ENCODE data around the gene C1orf35.
"Not testable (repeated sequence)": the region's sequence is repeated elsewhere in the genome, so short reads cannot be mapped to it uniquely, and the experiment has no call there.

Gene C1orf35

DNA sequence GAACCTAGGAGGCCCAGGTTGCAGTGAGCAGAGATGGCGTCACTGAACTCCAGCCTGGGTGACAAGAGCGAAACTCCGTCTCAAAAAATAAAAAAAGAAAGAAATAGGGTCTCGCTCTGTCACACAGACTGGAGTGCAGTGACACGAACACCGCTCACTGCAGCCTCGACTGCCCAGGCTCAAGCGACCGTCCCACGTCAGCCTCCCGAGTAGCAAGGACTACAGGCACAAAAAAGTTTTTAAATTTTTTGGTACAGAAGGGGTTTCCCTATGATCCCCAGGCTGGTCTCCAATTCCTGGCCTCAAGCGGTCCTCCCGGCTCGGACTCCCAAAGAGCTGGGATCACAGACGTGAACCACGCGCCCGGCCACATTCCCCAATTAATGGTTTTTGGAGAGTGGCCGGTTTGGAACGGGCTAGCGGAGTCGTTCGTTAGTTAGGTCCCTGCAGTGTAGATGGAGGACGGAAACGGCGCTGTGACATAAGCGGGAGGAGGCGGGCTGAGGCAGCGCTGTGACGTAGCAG lies 36.3 kb upstream of the C1orf35 start:
- TF ChIP-seq JUND (IDR thresholded peaks at IDR 0.05; ENCODE audit: low read depth): no peak
- in situ Hi-C loops (cut with HindIII; ENCODE audit: low pct_unique_long_range_greater_than_20kb, low sequenced_read_pairs): no loop called here
- DNase-seq (ENCODE audit: low read depth in 1 of 2, low spot score in 1 of 2): no peak

DNA sequence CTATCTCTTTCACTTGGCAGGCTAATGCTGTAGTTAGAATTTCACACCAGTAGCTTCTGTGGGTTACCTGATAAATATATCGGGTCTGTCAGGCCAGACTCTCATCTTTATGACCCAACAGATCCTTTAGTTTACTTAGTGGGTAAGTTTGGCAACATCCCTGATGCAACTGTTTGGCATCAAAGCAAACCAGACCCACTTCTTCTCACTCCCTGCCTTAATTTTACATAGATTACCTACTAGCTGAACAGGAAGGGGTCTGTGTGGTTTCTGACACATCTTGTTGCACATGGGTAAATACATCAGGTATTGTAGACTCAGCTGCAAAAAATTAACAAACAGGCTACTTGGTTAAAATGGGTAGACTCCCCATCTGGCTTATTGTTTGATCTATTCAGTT lies 33.8 kb upstream of the C1orf35 start:
- no peak for TF ChIP-seq JUND (IDR thresholded peaks at IDR 0.05; ENCODE audit: low read depth)
- in situ Hi-C loops (cut with HindIII; ENCODE audit: low pct_unique_long_range_greater_than_20kb, low sequenced_read_pairs): no loop called here
- no peak for DNase-seq (ENCODE audit: low read depth in 1 of 2, low spot score in 1 of 2)

DNA sequence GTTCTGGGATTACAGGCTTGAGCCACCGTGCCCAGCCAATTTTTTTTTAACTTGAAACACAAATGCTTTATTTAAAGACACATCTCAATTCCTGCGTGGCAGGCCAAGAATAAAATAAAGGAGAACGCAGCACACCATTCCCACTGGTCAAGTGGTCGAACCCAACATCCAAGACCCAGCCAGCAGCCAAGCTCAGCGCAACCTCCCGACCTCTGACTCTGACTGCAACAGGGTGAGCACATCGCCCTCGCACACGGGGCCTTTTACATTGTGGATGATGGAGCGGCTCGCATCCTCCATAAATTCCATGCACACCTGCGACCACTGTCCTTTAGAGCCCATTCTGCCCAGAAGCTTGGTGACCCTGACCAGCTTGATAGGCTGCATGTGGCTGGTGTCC lies 31.5 kb upstream of the C1orf35 start:
- in situ Hi-C loops (cut with HindIII; ENCODE audit: low pct_unique_long_range_greater_than_20kb, low sequenced_read_pairs): no loop called here
- DNase-seq (ENCODE audit: low read depth in 1 of 2, low spot score in 1 of 2): no peak
- no peak for TF ChIP-seq JUND (IDR thresholded peaks at IDR 0.05; ENCODE audit: low read depth)

DNA sequence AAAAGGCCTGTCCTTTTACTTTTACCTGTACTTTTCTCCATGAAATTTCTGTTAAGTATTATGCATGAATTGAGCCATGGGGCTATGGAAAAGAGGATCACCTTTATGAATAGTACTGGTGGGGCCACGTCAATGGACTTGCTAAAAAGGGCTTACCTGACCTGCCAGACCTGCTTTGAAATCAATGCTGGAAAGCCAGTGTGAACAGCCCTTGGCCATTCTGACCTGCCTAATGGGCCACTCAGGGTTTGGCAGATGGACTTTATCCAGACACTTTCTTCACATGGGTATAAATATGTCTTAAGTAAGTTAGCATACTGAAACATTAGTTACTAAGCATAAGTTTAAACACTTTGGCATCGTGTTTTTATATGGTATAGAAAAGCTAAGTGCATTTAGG lies 28.6 kb upstream of the C1orf35 start:
- DNase-seq (ENCODE audit: low read depth in 1 of 2, low spot score in 1 of 2): peak in 1 of 2 experiments; percentile 47
- in situ Hi-C loops (cut with HindIII; ENCODE audit: low pct_unique_long_range_greater_than_20kb, low sequenced_read_pairs): no loop called here
- no peak for TF ChIP-seq JUND (IDR thresholded peaks at IDR 0.05; ENCODE audit: low read depth)

DNA sequence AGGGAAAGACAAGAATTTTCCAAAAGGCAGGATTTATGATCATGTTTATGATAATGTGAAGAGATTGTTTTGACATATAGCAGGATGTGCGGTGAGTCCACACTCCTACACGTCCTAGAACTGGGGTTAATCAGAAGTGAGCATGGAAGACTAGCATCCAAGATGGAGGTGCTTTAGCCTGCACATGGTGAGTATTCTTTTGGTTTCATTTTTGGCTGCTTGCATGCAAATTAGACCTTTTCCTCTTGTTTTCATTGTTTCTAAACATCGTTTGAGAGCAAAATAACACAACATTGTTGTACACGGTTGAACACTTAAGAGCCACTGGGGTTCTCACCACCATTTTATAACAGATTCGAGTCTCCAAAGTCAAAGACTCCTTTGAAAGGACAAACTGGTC lies 22.1 kb upstream of the C1orf35 start:
- TF ChIP-seq JUND (IDR thresholded peaks at IDR 0.05; ENCODE audit: low read depth): no peak
- in situ Hi-C loops (cut with HindIII; ENCODE audit: low pct_unique_long_range_greater_than_20kb, low sequenced_read_pairs): no loop called here
- no peak for DNase-seq (ENCODE audit: low read depth in 1 of 2, low spot score in 1 of 2)

DNA sequence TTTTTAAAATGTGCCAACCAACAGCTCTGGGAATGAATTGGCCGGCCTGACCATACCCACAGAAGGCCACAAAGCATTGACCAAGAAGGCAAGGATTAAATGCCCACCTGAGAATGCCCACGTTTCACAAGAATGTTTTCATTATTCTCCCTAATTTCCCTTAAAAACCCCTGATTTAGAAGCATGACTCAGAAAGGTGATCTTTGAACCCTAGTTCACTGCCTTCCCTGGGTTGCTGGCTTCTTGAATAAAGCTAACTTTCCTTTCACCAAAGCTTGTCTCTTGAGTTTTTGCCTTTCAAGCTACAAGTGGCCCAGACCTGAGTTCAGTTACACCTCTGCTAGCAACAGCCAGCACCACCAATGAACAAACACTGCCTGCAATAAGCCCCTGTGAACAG lies 20.4 kb upstream of the C1orf35 start:
- no peak for DNase-seq (ENCODE audit: low read depth in 1 of 2, low spot score in 1 of 2)
- in situ Hi-C loops (cut with HindIII; ENCODE audit: low pct_unique_long_range_greater_than_20kb, low sequenced_read_pairs): no loop called here
- no peak for TF ChIP-seq JUND (IDR thresholded peaks at IDR 0.05; ENCODE audit: low read depth)

DNA sequence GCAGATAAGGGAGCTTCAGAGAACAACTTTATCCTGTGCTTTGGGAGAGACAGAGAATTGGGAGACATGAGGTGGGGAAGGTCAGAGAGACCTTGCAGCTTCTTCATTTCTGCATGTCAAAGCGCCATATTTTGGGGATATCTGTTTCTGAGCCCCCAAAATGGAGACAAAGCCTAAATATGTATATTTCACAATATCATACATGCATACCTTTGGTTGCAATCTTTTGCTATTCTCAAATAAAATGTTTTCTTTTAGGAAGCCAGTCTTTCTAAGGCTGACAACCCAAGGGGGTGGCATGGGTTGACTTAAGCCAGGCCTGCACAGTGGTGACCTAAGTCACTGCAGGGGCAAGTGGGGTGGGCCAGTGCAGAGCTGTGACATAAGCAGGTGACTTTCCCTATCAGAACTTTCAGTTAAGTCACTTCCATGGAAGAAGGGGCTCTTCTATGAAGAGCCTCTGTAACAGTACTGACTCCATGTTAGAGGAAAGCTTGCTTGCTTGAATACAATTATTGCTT lies 19.9 kb upstream of the C1orf35 start:
- no peak for TF ChIP-seq JUND (IDR thresholded peaks at IDR 0.05; ENCODE audit: low read depth)
- in situ Hi-C loops (cut with HindIII; ENCODE audit: low pct_unique_long_range_greater_than_20kb, low sequenced_read_pairs): no loop called here
- DNase-seq (ENCODE audit: low read depth in 1 of 2, low spot score in 1 of 2): no peak

DNA sequence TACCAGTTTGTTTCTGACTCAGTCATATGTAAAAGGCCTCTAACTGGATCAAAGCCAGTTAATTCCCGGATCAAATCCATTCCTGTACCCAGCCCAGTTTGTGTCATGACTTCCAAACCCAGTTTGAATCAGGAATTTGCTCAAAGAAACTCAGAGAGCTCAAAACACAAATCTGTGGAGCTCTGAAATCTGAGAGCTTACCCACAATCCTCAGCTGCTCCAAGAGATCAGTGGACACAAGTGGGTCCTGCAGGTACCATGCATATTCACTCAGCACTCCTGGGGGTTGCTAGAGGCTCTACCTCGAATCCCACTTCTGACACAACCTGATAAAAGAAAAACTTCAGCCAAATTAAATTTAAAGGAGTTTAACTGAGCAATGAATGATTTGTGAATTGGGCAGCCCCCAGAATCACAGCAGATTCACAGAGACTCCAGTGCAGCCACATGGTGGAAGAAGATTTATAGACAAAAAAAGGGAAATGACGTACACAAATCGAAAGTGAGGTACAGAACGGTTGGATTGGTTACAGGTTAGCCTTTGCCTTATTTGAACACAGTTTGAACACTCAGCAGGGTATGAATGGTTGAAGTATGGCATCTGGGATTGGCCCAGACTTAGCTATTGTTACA lies 17.8 kb upstream of the C1orf35 start:
- in situ Hi-C loops (cut with HindIII; ENCODE audit: low pct_unique_long_range_greater_than_20kb, low sequenced_read_pairs): no loop called here
- TF ChIP-seq JUND (IDR thresholded peaks at IDR 0.05; ENCODE audit: low read depth): no peak
- DNase-seq (ENCODE audit: low read depth in 1 of 2, low spot score in 1 of 2): no peak

DNA sequence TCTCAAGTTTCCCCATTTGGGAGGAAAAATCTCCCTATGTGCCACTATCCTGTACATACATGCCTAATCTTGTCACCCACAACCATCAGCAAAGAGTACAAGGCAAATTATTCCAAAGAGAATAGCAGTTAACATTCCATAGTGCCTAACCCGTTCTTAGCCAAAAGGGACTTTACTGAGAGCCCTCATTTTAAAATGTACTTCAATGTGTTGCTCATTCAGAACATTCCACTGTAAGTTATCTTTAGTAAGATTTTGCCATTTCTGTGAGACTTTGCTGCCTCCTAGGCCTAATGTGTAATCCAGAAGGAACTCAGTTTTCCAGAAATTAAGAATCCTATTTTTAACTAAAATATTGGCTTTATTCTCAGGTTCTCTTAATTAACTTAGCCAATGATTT lies 17.2 kb upstream of the C1orf35 start:
- in situ Hi-C loops (cut with HindIII; ENCODE audit: low pct_unique_long_range_greater_than_20kb, low sequenced_read_pairs): no loop called here
- TF ChIP-seq JUND (IDR thresholded peaks at IDR 0.05; ENCODE audit: low read depth): no peak
- no peak for DNase-seq (ENCODE audit: low read depth in 1 of 2, low spot score in 1 of 2)

DNA sequence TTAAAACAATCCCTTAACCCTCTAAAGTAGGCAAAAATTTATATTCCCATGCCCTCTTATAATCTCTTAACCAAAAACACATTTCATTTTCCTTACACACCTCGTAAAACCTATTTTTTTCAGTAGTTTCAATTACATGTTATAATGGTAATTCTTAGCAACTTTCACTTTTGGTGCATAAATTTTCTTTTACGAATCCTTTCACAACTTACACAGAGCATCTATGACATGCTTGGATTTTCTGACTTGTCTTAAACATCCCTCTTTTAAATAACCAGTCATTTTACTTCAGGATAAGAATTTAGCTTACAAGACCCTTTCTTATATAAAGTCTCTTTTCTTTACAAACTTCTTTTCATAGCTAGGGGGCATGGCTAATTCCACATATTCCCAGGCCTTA lies 14.9 kb upstream of the C1orf35 start:
- in situ Hi-C loops (cut with HindIII; ENCODE audit: low pct_unique_long_range_greater_than_20kb, low sequenced_read_pairs): no loop called here
- TF ChIP-seq JUND (IDR thresholded peaks at IDR 0.05; ENCODE audit: low read depth): no peak

DNA sequence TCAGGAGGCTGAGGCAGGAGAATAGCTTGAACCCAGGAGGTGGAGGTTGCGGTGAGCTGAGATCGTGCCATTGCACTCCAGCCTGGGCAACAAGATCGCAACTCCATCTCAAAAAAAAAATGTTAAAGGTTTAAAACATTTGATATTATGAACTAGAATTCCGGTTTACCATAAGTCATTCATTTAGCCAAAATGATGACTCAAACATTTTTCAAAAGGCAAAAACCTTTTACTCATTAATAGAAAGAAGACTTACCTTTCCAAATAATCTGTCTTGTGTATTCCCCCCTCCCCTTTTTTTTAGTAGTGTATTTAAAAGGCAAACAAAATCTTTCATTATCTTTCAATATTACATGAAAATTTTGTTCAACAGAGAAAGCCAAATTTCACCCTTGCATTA lies 14.2 kb upstream of the C1orf35 start:
- TF ChIP-seq JUND (IDR thresholded peaks at IDR 0.05; ENCODE audit: low read depth): no peak
- DNase-seq (ENCODE audit: low read depth in 1 of 2, low spot score in 1 of 2): no peak

More for the DNA sequence above, 14.9 kb upstream of the C1orf35 start:
- no peak for DNase-seq (ENCODE audit: low read depth in 1 of 2, low spot score in 1 of 2)

DNA sequence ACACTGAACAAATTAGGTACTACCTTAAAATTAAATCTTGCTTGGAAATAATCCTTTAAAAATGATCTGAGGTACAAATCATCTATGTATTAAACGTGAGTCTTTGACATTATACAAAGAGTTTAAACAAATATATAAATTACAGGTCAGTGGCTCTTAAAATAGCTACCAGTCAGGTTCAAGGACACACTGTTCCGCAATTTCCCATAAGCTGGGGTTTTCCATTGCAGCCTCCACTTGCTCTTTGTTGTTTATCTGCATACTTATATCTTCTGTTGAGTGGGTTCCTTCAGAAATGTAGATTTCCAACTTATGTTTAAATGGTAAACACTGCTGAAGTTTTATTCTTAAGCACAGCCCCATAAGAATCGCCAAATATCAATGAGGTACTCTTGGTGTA lies 11.7 kb upstream of the C1orf35 start:
- no peak for DNase-seq (ENCODE audit: low read depth in 1 of 2, low spot score in 1 of 2)
- TF ChIP-seq JUND (IDR thresholded peaks at IDR 0.05; ENCODE audit: low read depth): no peak
- in situ Hi-C loops (cut with HindIII; ENCODE audit: low pct_unique_long_range_greater_than_20kb, low sequenced_read_pairs): no loop called here

More for the DNA sequence above, 14.2 kb upstream of the C1orf35 start:
- in situ Hi-C loops (cut with HindIII; ENCODE audit: low pct_unique_long_range_greater_than_20kb, low sequenced_read_pairs): no loop called here

DNA sequence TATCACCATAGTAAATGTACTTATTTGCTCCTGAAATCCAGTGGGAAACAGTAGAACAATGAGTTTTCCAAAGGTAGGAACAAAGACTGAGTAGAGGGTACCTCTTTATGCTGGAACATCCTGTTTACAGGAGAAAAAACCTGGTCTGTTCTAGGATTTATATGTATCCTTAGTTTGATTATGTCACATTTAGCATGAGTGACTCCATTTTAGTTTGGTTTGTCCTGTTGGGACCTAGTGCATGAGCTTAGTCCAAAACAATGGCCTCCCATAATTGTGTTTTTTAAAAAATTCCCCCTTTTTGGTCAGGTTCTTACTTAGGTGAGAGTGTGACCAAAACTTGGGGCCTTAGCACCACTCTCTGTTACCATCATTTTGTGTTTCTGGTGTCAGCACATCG lies 9.5 kb upstream of the C1orf35 start:
- in situ Hi-C loops (cut with HindIII; ENCODE audit: low pct_unique_long_range_greater_than_20kb, low sequenced_read_pairs): no loop called here
- DNase-seq (ENCODE audit: low read depth in 1 of 2, low spot score in 1 of 2): no peak
- no peak for TF ChIP-seq JUND (IDR thresholded peaks at IDR 0.05; ENCODE audit: low read depth)

DNA sequence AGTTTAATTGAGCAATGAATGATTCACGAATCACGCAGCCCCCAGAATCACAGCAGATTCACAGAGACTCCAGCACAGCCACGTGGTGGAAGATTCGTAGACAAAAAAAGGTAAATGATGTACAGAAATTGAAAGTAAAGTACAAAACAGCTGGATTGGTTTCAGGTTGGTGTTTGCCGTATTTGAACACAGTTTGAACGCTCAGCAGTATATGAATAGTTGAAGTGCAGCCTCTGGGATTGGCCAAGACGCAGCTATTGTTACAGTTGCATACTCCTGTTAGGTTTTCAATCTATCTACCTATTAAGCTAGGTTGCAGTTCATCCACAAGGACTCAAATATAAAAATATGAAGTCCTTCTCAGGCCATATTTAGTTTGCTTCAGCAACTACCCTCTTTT lies 9.0 kb upstream of the C1orf35 start:
- no peak for DNase-seq (ENCODE audit: low read depth in 1 of 2, low spot score in 1 of 2)
- in situ Hi-C loops (cut with HindIII; ENCODE audit: low pct_unique_long_range_greater_than_20kb, low sequenced_read_pairs): no loop called here
- no peak for TF ChIP-seq JUND (IDR thresholded peaks at IDR 0.05; ENCODE audit: low read depth)

DNA sequence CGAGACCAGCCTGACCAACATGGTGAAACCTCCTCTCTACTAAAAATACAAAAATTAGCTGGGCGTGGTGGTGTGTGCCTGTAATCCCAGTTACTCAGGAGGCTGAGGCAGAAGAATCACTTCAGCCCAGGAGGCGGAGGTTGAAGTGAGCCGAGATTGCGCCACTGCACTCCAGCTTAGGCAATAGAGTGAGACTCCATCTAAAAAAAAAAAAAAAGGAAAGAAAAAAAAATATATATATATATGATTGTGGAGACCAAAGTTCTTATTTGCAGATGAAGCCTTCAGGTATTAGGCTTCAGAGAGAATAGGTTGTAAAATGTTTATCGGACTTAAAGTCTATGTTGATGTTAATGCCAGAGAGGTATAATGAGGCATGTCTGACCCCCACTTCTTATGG lies 8.2 kb upstream of the C1orf35 start:
- DNase-seq (ENCODE audit: low read depth in 1 of 2, low spot score in 1 of 2); in situ Hi-C loops (cut with HindIII; ENCODE audit: low pct_unique_long_range_greater_than_20kb, low sequenced_read_pairs): not testable (repeated sequence)

Data from T47D (cell line).